RCC 7860 (cell line): Measurements from ENCODE around the gene ACTL6B.

Source experiments
- DNase-seq: peaks from one replicate; pipeline ENCODE4 v3.0.0-alpha.2; 2015; ENCODE audit warnings: low spot score
- FAIRE-seq: peaks from 2 replicates; lab custom pipeline; 2012; peaks lifted over from hg19 to GRCh38; lab: Jason Lieb, UNC

The ACTL6B gene

GRCh38 chr7:100630066-100630465 is 26.2 kb downstream of the ACTL6B start:
- DNase-seq (no peak), FAIRE-seq (no peak)

- FAIRE-seq = no peak
- DNase-seq = no peak
Observed at GRCh38 chr7:100629117-100629716, 27.0 kb downstream of the ACTL6B start.

GRCh38 chr7:100627238-100627549 is 29.1 kb downstream of the ACTL6B start:
- no peak for FAIRE-seq
- no peak for DNase-seq

GRCh38 chr7:100626530-100627237 is 29.6 kb downstream of the ACTL6B start:
- DNase-seq = peak; percentile 25
- FAIRE-seq = no peak

- DNase-seq = no peak
- no peak for FAIRE-seq
Observed at GRCh38 chr7:100626055-100626454, 30.2 kb downstream of the ACTL6B start.

GRCh38 chr7:100623951-100624824 is 32.1 kb downstream of the ACTL6B start:
- FAIRE-seq = no peak
- no peak for DNase-seq

- FAIRE-seq (no peak), DNase-seq (no peak)
Observed at GRCh38 chr7:100621554-100621953, 34.7 kb downstream of the ACTL6B start.

GRCh38 chr7:100620804-100621203 is 35.4 kb downstream of the ACTL6B start:
- FAIRE-seq (no peak), DNase-seq (no peak)

- DNase-seq = no peak
- no peak for FAIRE-seq
Observed at GRCh38 chr7:100620239-100620638, 36.0 kb downstream of the ACTL6B start.

- peak; percentile 10 for DNase-seq
- no peak for FAIRE-seq
Observed at GRCh38 chr7:100614308-100614861, 41.9 kb downstream of the ACTL6B start.

GRCh38 chr7:100613412-100614175 is 42.7 kb downstream of the ACTL6B start:
- DNase-seq (no peak), FAIRE-seq (no peak)

GRCh38 chr7:100612730-100613390 is 43.4 kb downstream of the ACTL6B start:
- DNase-seq (no peak), FAIRE-seq (no peak)

GRCh38 chr7:100611983-100612729 is 44.1 kb downstream of the ACTL6B start, which contains the start of gene MOSPD3:
TSS of gene MOSPD3 (plus strand) at chr7:100612540. CDS start at chr7:100612792, 252 bp downstream.
- peak; percentile 99 for DNase-seq
- peak; percentile 98 for FAIRE-seq

GRCh38 chr7:100609958-100610357 is 46.3 kb downstream of the ACTL6B start:
- no peak for DNase-seq
- no peak for FAIRE-seq

- FAIRE-seq = peak; percentile 30
- peak; percentile 93 for DNase-seq
Observed at GRCh38 chr7:100607111-100607510, 49.1 kb downstream of the ACTL6B start.

- FAIRE-seq = no peak
- DNase-seq = no peak
Observed at GRCh38 chr7:100606313-100606712, 49.9 kb downstream of the ACTL6B start.

GRCh38 chr7:100604976-100605911 is 51.0 kb downstream of the ACTL6B start:
- FAIRE-seq = no peak
- DNase-seq = no peak
